Neural progenitor cell (in vitro differentiated cells): ENCODE data around the gene SLC39A1. TPM values are rescaled to one million over a fixed set of nuclear protein-coding genes. Genes with fewer than 3 reads are reported as not detected.

Experiments
- DNase-seq: peaks from one replicate; pipeline ENCODE4 v3.0.0-alpha.2; 2016; ENCODE audit warnings: low spot score
- H2AFZ ChIP-seq: fragments of 200-600 bp; sonication (generic); replicated peaks from 2 replicates; pipeline ENCODE4 v1.6.1; 2016; ENCODE audit warnings: antibody characterized with exemption
- H3F3A ChIP-seq: fragments of 200-600 bp; sonication (generic); 2 replicates; pipeline ENCODE4 v1.6.1; 2016; ENCODE audit warnings: antibody characterized with exemption, low read depth
- H3K27ac ChIP-seq: fragments of 200-600 bp; sonication (generic); 2 replicates; pipeline ENCODE4 v1.5.1; 2016; ENCODE audit warnings: mild to moderate bottlenecking
- H3K27me3 ChIP-seq: fragments of 200-600 bp; sonication (generic); 2 replicates; pipeline ENCODE4 v1.6.1; 2016; ENCODE audit warnings: mild to moderate bottlenecking, moderate library complexity
- H3K36me3 ChIP-seq: fragments of 200-600 bp; sonication (generic); 2 replicates; pipeline ENCODE4 v1.5.1; 2016
- H3K4me1 ChIP-seq: fragments of 200-600 bp; sonication (generic); 2 replicates; pipeline ENCODE4 v1.6.1; 2016; ENCODE audit warnings: mixed run types
- H3K4me2 ChIP-seq: fragments of 200-600 bp; sonication (generic); 2 replicates; pipeline ENCODE4 v1.6.1; 2016
- H3K4me3 ChIP-seq: fragments of 200-600 bp; sonication (generic); 2 replicates; pipeline ENCODE4 v1.5.1; 2016
- H3K79me2 ChIP-seq: fragments of 200-600 bp; sonication (generic); 2 replicates; pipeline ENCODE4 v1.6.1; 2016; ENCODE audit warnings: low read depth
- H3K9ac ChIP-seq: fragments of 200-600 bp; sonication (generic); 2 replicates; pipeline ENCODE4 v1.6.1; 2016
- H3K9me3 ChIP-seq: fragments of 200-600 bp; sonication (generic); 2 replicates; pipeline ENCODE4 v1.5.1; 2016; ENCODE audit warnings: low read depth
- H4K20me1 ChIP-seq: fragments of 200-600 bp; sonication (generic); 2 replicates; pipeline ENCODE4 v1.6.1; 2016; ENCODE audit warnings: low read depth
- H3K27ac Mint-ChIP-seq: 3 replicates; pipeline ENCODE4 v1.8.0; 2021; ENCODE audit warnings: mixed read lengths
- H3K27me3 Mint-ChIP-seq: 2 replicates; pipeline ENCODE4 v1.8.0; 2022; ENCODE audit warnings: low read depth, mild to moderate bottlenecking, inconsistent platforms, moderate library complexity, mixed read lengths; ENCODE audit not compliant: insufficient read depth
- H3K36me3 Mint-ChIP-seq: 3 replicates; pipeline ENCODE4 v1.8.0; 2021; ENCODE audit warnings: mixed read lengths
- H3K4me1 Mint-ChIP-seq: 3 replicates; pipeline ENCODE4 v1.8.0; 2021; ENCODE audit warnings: mixed read lengths
- H3K4me3 Mint-ChIP-seq: 3 replicates; pipeline ENCODE4 v1.8.0; 2021; ENCODE audit warnings: mild to moderate bottlenecking, moderate library complexity, mixed read lengths
- H3K9me3 Mint-ChIP-seq: 3 replicates; pipeline ENCODE4 v1.8.0; 2020; ENCODE audit warnings: mixed read lengths
- CTCF ChIP-seq: fragments of 200-600 bp; sonication (generic); IDR thresholded peaks from 2 replicates; pipeline ENCODE4 v1.5.1; 2017; ENCODE audit warnings: antibody characterized with exemption, mild to moderate bottlenecking
- EZH2 ChIP-seq: fragments of 200-600 bp; sonication (generic); IDR thresholded peaks from 2 replicates; pipeline ENCODE4 v1.6.1; 2017; ENCODE audit warnings: antibody characterized with exemption, mild to moderate bottlenecking, moderate library complexity
- EZH2phosphoT487 ChIP-seq: fragments of 200-600 bp; sonication (generic); IDR thresholded peaks from 2 replicates; pipeline ENCODE4 v1.6.1; 2017; ENCODE audit warnings: antibody characterized with exemption
- total RNA-seq: library from RNA; depleted of rRNA; stranded (reverse); fragments of >200 nt; gene quantifications from 2 replicates; pipeline ENCODE4 v1.2.3, GENCODE V29; 2015; ENCODE audit warnings: low replicate concordance

SLC39A1 gene
- total RNA-seq, 1 donor from 2014 or later = 73.2 TPM

- H3K36me3 ChIP-seq = peaks cover 3% of the 10 kb centered on the region
- TF ChIP-seq EZH2 = no peak
- no peak for TF ChIP-seq CTCF
- TF ChIP-seq EZH2phosphoT487 = no peak
- H2AFZ ChIP-seq = no peak overlapping the region
- H3K9ac ChIP-seq = no peak overlapping the region
- H3K36me3 Mint-ChIP-seq = peaks cover 23% of the 10 kb centered on the region
- H3K4me3 ChIP-seq = no peak overlapping the region
- H3K79me2 ChIP-seq = peaks cover 32% of the 10 kb centered on the region
- peaks cover 28% of the 10 kb centered on the region for H3F3A ChIP-seq
- no peak for DNase-seq
- no peak overlapping the region for H3K4me3 Mint-ChIP-seq
- no peak overlapping the region for H3K4me2 ChIP-seq
- no peaks in the 10 kb centered on the region for H3K9me3 Mint-ChIP-seq
- H3K4me1 Mint-ChIP-seq = peaks cover 31% of the 10 kb centered on the region
- no peaks in the 10 kb centered on the region for H3K27me3 ChIP-seq
- peaks cover 9% of the 10 kb centered on the region for H3K27me3 Mint-ChIP-seq
- H3K27ac Mint-ChIP-seq = no peak overlapping the region
- H3K4me1 ChIP-seq = peaks cover 12% of the 10 kb centered on the region
- H3K9me3 ChIP-seq = no peaks in the 10 kb centered on the region
- no peaks in the 10 kb centered on the region for H4K20me1 ChIP-seq
- no peak overlapping the region for H3K27ac ChIP-seq
These were observed 10.2 kb upstream of the SLC39A1 start for GRCh38 chr1:153973525-153973924.

- H2AFZ ChIP-seq = no peak overlapping the region
- H3K4me3 ChIP-seq = no peak overlapping the region
- Mint-ChIP-seq H3K4me3 (no peak overlapping the region), H3K27ac (no peak overlapping the region), H3K9me3 (no peaks in the 10 kb centered on the region), H3K27me3 (peaks cover 9% of the 10 kb centered on the region), H3K4me1 (peaks cover 32% of the 10 kb centered on the region), H3K36me3 (peaks cover 23% of the 10 kb centered on the region)
- no peak overlapping the region for H3K4me2 ChIP-seq
- no peaks in the 10 kb centered on the region for H4K20me1 ChIP-seq
- H3F3A ChIP-seq = peaks cover 24% of the 10 kb centered on the region
- H3K79me2 ChIP-seq = peaks cover 35% of the 10 kb centered on the region
- TF ChIP-seq EZH2phosphoT487 = no peak
- TF ChIP-seq CTCF = no peak
- TF ChIP-seq EZH2 = no peak
- H3K4me1 ChIP-seq = peaks cover 15% of the 10 kb centered on the region
- H3K36me3 ChIP-seq = peaks cover 3% of the 10 kb centered on the region
- H3K27ac ChIP-seq = no peak overlapping the region
- H3K9ac ChIP-seq = no peak overlapping the region
- DNase-seq = no peak
- H3K27me3 ChIP-seq = no peaks in the 10 kb centered on the region
- H3K9me3 ChIP-seq = no peaks in the 10 kb centered on the region
These were observed 9.7 kb upstream of the SLC39A1 start for GRCh38 chr1:153973071-153973470.

GRCh38 chr1:153970346-153970745 is 7.0 kb upstream of the SLC39A1 start:
- Histone ChIP-seq H3K36me3 (no peaks in the 10 kb centered on the region), H3K9me3 (no peaks in the 10 kb centered on the region), H3K79me2 (peaks cover 31% of the 10 kb centered on the region), H3K4me2 (no peak overlapping the region), H2AFZ (no peak overlapping the region), H4K20me1 (no peaks in the 10 kb centered on the region), H3K4me1 (peaks cover 16% of the 10 kb centered on the region), H3K27me3 (no peaks in the 10 kb centered on the region), H3K4me3 (no peak overlapping the region), H3F3A (peaks cover 43% of the 10 kb centered on the region), H3K27ac (no peak overlapping the region), H3K9ac (no peak overlapping the region)
- peaks cover 5% of the 10 kb centered on the region for H3K27me3 Mint-ChIP-seq
- H3K9me3 Mint-ChIP-seq = no peaks in the 10 kb centered on the region
- H3K27ac Mint-ChIP-seq = no peak overlapping the region
- TF ChIP-seq EZH2phosphoT487 (no peak), EZH2 (no peak), CTCF (no peak)
- peak overlapping the region; percentile 58 for H3K4me3 Mint-ChIP-seq
- peaks cover 24% of the 10 kb centered on the region for H3K36me3 Mint-ChIP-seq
- DNase-seq = no peak
- H3K4me1 Mint-ChIP-seq = peaks cover 36% of the 10 kb centered on the region
